ENCODE results near the gene MSI2.

- TF ChIP-seq CTCF (IDR thresholded peaks at IDR 0.05) (no peak), POLR2A (IDR thresholded peaks at IDR 0.05) (no peak)
Measured at GRCh38 chr17:57293077-57293476, 36.8 kb downstream of the MSI2 start.

Measured in thyroid gland (tissue), 4 donors.